ENCODE data around the gene AIFM3.
A peak's percentile ranks its signal among the peaks of the same experiment; 100 is the strongest.

Gene AIFM3

DNA sequence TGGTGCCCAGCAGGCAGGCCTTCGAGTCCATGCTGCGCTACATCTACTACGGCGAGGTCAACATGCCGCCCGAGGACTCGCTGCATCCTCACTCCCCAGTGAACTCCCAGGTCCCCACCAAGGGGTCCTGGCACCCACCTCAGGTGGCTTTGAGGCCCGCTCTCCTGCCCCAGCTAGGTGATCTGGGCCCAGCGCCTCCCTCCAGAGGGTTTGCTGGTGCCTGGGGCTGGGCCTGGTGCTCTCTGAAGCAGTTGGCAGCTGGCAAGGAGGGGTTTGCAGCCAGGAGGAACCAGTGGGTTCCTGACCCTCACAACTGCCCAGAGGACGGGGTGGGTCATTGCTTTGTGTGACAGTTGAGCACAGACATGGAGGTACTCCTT, 29.0 kb downstream of the AIFM3 start:
- peaks cover 16% of the 10 kb centered on the region for H3K4me1 ChIP-seq
- H3K4me2 ChIP-seq: no peak overlapping the region
- H3K27ac ChIP-seq: no peak overlapping the region
- TF ChIP-seq Cebpa-rat (IDR thresholded peaks at IDR 0.05): no peak
- H3K9ac ChIP-seq: no peak overlapping the region
- H3K4me3 ChIP-seq: no peak overlapping the region
- no peaks in the 10 kb centered on the region for H3K27me3 ChIP-seq
- peaks cover 94% of the 10 kb centered on the region for H3K36me3 ChIP-seq
- H4K20me1 ChIP-seq: peaks cover 46% of the 10 kb centered on the region
- H3K9me3 ChIP-seq: no peaks in the 10 kb centered on the region

DNA sequence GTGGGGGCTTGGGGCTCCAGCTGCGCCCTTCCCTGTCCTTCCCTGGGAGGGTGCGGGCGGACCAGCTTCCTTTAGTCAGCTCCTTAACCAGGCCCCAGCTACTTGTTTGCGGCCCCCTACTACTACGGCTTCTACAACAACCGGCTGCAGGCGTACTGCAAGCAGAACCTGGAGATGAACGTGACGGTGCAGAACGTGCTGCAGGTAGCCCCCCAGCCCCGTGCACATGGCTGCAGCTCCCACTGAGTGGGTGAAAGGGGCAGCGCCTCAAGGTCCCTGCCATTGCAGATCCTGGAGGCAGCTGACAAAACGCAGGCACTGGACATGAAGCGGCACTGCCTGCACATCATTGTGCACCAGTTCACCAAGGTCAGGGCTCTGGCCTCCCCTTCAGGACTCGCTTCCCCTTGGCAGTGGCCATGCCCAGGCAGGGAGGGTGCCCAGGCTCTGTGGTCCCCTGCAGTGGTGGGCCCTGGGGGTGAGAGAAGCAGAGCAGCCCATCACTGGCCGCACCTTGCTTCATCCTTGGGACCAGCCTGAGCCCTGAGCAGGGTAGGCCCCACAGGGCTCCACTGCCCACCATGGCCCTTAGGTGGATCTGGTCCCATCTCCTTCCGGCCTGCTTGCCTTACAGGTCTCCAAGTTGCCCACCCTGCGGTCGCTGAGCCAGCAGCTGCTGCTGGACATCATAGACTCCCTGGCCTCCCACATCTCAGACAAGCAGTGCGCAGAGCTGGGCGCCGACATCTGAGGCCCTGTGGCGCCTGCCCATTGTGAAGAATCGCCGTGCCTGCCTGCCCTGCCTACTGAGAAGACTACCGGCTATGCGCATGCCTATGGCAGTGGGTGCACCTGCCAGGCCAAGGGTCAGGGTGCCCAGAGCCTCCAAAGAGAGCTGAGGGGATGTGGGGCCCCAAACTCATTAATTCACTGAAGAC, 29.8 kb downstream of the AIFM3 start:
- Histone ChIP-seq H3K4me1 (peaks cover 19% of the 10 kb centered on the region), H3K9me3 (no peaks in the 10 kb centered on the region), H4K20me1 (peaks cover 48% of the 10 kb centered on the region), H3K36me3 (peaks cover 85% of the 10 kb centered on the region), H3K9ac (no peak overlapping the region), H3K4me3 (no peak overlapping the region), H3K27me3 (no peaks in the 10 kb centered on the region), H3K27ac (no peak overlapping the region), H3K4me2 (no peak overlapping the region)
- TF ChIP-seq Cebpa-rat (IDR thresholded peaks at IDR 0.05): no peak

DNA sequence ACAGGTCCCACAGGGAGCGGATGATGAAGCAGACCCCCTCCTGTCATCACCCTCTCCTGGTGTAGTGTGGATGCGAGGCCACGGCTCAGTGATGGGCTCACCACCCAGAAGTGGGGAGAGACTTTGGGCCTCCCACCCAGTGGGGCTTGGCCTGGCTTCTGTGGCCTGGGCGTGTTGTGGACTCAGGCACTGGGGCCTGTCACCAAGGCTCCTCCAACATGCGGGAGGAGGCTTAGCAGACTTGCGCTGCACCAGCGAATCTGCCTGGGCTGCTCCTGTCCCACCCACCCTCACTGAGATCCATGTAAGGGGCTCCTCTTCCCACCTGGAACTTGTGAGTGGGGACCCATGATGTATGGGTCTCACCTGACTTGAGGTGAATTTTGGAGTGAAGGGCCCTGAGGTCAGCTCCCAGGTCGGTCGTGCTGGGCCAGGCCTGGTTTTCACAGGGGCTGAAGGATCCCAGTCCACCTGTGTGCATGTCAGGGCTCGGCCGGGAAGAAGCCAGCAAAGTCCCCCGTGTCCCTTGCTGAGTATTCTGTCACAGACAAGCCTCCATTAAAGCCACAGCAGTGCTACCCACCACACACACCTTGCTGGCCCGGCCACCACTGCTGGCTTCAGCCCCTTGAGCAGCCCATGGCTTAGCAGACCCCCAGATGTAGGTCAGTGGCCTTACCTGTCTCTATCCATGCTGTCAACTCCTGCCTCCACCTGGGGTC, 30.6 kb downstream of the AIFM3 start:
- H3K9ac ChIP-seq: no peak overlapping the region
- H4K20me1 ChIP-seq: peaks cover 48% of the 10 kb centered on the region
- H3K36me3 ChIP-seq: peaks cover 77% of the 10 kb centered on the region

DNA sequence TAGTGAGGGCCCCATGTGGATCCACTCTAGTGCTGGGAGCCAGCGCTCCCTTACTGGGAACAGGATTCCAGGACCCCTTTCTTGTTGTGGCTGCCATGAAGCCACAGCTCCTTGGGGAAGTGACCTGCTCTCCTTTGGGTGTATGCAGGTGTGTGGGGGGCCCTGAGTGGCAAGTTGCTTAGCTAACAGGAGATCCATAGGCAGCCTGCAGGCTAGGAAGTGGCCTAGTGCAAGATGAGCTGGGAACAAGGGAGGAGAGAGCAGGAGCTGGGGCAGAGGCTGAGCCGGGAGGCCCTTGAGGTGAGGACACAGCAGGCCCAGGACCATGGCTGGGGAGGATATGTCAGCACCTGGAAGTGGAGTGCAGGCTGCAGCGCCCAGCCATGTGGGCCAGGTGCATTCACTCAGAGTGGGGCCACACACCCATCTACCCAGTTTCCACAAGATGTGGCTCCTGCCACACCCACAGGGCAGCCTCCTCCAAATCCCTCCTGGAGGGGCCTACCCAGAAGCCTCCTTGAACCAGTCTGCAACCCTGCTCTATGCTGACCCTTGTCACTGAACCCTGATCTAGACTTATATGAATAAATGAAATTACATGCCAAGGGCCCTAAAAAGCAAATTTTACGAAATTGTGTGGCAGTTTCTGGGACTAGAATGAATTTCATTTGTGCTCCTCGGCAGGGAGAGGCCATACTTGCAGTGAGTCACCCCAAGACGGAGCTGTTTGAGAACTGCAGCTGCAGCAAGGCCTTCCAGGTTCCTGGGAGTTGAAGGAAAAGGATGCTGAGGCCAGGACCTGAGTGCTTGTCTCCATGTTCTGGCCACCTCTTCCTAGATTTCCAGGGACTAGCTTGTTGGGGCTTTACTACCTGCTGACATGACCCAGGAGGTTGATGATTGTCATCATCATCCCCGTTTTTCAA, 31.6 kb downstream of the AIFM3 start:
- Histone ChIP-seq H3K9ac (0 out of 2 replicates have a peak overlapping the region, but pooled peaks have one; percentile 90), H3K4me2 (no peak overlapping the region), H4K20me1 (peaks cover 48% of the 10 kb centered on the region), H3K27me3 (no peaks in the 10 kb centered on the region), H3K36me3 (peaks cover 67% of the 10 kb centered on the region), H3K4me3 (no peak overlapping the region), H3K9me3 (no peaks in the 10 kb centered on the region), H3K4me1 (peaks cover 30% of the 10 kb centered on the region), H3K27ac (no peak overlapping the region)
- no peak for TF ChIP-seq Cebpa-rat (IDR thresholded peaks at IDR 0.05)

More for the DNA sequence above, 30.6 kb downstream of the AIFM3 start:
- H3K27ac ChIP-seq: no peak overlapping the region
- no peak overlapping the region for H3K4me3 ChIP-seq
- H3K4me1 ChIP-seq: peaks cover 20% of the 10 kb centered on the region
- H3K4me2 ChIP-seq: no peak overlapping the region
- H3K27me3 ChIP-seq: no peaks in the 10 kb centered on the region
- TF ChIP-seq Cebpa-rat (IDR thresholded peaks at IDR 0.05): no peak
- H3K9me3 ChIP-seq: no peaks in the 10 kb centered on the region

DNA sequence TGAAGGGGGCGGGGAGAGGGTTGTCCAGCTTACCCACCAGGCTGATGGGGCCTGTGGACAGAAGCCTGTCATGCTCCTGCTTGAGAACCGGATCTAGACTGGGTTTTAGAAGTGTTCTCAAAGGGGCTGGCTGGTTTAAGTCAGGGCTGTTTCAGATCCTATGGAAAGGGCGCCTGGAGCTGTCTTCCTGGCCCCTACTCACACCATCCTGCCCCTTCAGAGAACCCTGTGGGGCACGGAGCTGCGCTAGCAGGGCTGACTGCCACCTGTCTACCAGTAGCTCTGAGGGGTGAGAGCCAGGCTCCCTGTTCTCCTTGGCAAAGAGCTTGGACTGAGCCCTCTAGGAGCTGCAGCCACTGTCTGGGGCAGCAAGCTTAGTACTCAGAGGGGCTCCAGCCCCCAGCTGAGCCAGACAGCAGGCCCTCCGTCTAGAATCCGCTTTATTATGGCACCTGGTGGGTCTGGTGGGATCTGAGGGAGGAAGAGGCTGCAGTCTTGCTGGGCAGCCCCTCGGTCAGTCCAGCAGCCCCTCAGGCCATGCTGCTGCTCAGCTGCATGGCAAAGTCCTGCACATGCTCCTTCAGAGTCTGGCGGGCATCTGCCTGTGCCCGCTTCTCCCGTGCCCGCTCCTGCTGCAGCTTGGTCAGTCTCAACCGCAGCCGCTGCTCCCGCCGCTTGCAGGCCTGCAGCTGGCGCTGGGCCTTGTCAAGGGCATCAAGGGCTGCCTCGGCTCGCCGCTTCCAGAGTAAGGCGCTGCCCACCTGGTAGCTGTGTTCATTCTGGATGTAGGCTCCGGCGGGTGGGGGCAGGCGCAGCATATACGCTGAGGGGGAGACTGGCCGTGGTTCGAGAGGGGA, 32.5 kb downstream of the AIFM3 start:
- Histone ChIP-seq H3K4me1 (peaks cover 34% of the 10 kb centered on the region), H4K20me1 (peaks cover 48% of the 10 kb centered on the region), H3K9ac (peak overlapping the region; percentile 90), H3K36me3 (peaks cover 58% of the 10 kb centered on the region), H3K4me2 (peak overlapping the region; percentile 100), H3K9me3 (no peaks in the 10 kb centered on the region), H3K27ac (peak overlapping the region; percentile 92; the same call in 1 of the 2 replicates), H3K27me3 (no peaks in the 10 kb centered on the region), H3K4me3 (0 out of 2 replicates have a peak overlapping the region, but pooled peaks have one; percentile 79)
- no peak for TF ChIP-seq Cebpa-rat (IDR thresholded peaks at IDR 0.05)

DNA sequence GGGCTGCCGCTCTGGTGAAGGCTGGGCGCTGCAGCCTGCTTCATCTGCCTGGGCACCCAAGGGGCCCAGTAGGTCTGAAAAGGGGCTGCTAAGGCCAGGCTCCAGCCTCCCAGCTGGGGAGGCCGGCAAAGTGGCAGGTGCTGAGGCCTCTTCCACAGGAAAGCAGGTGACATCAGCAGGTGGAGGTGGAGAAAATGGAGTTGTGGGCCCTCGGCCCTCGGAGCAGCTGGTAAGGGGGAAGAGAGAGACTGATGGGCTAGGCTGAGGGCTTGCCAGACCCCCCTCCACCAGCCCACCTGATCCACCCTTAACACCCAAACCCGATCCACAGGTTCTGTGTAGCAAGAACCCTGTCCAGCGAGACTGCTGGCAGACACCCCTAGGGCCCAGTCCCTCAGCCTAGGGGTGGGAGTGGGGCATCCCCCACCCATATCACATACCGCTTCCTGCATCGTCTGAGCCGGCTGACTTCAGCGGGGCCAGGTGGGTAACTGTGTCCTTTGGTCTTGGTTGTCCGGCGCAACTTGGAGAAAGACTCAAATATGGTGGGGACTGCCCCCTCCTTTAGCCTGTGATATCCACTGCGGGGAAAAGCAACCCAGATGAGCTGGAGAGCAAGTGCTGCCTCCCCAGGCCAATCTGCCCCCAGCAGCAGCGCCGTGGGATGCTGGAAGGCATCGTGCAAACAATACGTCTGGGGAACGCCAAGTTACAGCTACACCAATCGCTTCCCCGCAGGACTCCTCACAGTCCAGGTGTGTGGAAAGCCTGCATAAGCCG, 33.3 kb downstream of the AIFM3 start:
- Histone ChIP-seq H3K9ac (peak overlapping the region; percentile 90), H3K27ac (peak overlapping the region; percentile 92), H3K36me3 (peaks cover 50% of the 10 kb centered on the region), H3K4me1 (peaks cover 34% of the 10 kb centered on the region), H3K27me3 (no peaks in the 10 kb centered on the region), H3K4me3 (peak overlapping the region; percentile 79), H3K4me2 (peak overlapping the region; percentile 100), H3K9me3 (no peaks in the 10 kb centered on the region), H4K20me1 (peaks cover 48% of the 10 kb centered on the region)
- TF ChIP-seq Cebpa-rat (IDR thresholded peaks at IDR 0.05): no peak

DNA sequence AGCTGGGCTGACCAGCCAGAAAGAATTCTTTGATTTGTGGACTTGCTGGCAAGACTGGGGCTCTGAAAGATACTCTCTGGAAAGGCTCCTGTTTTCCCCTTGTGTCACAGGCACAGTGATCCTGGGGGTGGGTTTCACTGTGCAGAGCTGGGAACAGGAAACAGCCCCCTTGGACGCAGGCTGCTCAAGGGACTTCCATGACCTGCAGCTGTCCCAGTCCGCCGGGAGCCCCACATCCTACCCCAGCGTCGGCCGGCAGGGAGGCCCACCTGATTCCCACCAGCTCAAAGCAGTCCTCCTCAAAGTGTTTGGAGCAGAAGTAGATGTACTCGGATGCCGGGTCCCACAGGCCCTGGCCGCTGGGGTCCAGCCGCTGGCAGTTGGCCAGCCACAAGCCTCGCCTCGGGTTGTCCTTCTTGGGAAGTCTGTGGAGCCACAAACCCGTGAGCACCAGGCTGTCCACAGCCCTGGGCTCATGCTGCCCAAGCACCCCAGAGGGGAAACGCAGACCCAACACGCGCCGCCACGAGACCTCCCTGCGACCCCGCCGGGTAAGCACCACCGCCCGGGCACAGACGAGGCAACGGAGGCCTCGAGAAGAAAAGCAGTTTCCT, 34.0 kb downstream of the AIFM3 start:
- H3K4me1 ChIP-seq: peaks cover 34% of the 10 kb centered on the region
- H3K9ac ChIP-seq: peak overlapping the region; percentile 90
- peak overlapping the region; percentile 100 for H3K4me2 ChIP-seq
- H3K4me3 ChIP-seq: peak overlapping the region; percentile 79
- H4K20me1 ChIP-seq: peaks cover 48% of the 10 kb centered on the region
- TF ChIP-seq Cebpa-rat (IDR thresholded peaks at IDR 0.05): no peak
- no peaks in the 10 kb centered on the region for H3K9me3 ChIP-seq
- no peaks in the 10 kb centered on the region for H3K27me3 ChIP-seq
- peaks cover 44% of the 10 kb centered on the region for H3K36me3 ChIP-seq
- peak overlapping the region; percentile 92 for H3K27ac ChIP-seq

Measured in BLaER1 (cell line).